ENCODE measurements around the gene FSTL4.
"Not testable (repeated sequence)": the region's sequence is repeated elsewhere in the genome, so short reads cannot be mapped to it uniquely, and the experiment has no call there.

The FSTL4 gene

DNA sequence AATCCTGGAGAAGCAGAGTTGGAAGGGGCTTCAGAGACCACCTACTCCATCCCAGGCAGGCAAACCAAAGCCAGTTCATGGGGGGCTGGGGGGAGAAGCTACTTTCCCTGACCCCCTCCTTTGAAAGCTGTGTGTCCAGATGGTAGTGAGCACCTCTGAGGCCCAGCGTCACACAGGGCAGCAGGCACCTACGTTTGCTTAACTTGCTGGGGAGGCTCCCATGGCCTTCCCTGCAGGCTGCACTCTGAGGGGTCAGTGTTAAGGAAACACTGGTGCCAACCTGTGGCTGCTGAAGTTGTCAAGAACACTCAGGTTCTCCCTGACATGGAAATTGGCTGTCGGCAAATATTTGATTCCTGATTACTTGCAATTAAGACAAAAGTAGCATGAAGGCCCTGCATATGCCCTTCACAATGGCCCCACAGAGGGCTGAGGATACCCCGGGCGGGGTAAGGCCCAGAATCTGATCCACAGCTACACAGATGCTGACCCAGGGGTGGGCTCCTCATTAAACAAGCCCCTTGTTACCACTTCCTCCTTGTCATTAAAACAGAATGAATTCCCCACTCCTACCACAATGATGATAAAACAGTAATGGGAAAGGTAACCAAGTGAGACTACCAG lies 208.5 kb downstream of the FSTL4 start:
- no peak for DNase-seq (ENCODE audit: low spot score)

- no peak for DNase-seq (ENCODE audit: low spot score)
Measured at GRCh38 chr5:133402775-133403174, 209.6 kb downstream of the FSTL4 start.

DNA sequence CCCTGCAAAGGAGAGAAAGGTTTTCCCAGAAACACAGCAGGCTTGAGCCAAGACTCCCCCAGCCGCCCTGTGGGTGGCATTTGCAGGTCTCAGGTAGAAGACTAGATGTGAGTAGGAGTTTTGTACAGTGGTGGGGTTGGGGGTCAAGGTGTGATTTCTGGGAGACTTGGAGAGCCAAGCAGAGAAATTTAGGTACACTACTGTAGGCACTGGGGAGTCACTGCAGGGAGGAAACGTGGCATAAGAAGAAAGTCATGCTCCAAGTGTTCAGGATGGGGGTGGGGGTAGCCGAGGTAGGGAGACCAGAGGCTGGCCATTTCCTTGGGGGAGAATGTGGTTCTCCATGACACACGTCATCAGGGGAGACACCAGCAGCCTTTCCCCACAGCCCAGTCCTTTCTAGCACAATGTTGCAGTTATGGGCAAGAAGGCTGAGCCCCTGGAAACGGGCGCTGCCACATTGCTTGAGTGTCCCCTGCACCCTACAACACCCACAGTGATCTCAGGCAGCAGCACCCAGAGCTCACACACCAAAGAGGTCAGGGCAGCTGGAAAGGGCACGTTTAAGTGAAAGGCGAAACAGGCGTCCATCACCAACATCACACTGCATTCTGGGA lies 210.5 kb downstream of the FSTL4 start:
- no peak for DNase-seq (ENCODE audit: low spot score)

DNA sequence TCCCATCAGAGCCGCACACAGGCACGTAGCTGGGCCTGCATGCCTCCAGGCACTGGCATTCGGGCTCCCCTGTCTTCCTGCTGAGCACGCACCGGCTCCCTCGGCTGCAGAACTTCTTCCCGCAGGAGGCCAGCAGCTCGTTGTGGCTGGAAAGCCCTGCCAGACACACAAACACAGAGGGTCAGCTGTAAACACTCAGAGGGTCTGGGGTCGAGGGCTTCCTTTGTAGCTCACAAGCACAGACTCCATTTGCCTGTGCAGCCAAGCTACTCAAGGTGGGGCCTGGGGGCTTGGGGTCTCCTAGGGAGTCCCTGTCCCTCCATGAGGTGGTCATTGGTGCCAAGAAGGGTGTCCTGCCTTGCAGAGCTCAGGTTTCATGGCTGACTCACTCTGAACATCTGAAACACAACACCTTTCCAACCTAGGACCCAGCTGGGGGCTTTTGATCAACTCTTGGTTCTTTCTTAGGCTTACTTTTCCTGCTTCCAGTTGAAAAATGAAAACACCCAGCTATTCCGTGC lies 211.4 kb downstream of the FSTL4 start:
- DNase-seq (ENCODE audit: low spot score), result no peak

GRCh38 chr5:133400120-133400519 lies 212.2 kb downstream of the FSTL4 start:
- no peak for DNase-seq (ENCODE audit: low spot score)

DNA sequence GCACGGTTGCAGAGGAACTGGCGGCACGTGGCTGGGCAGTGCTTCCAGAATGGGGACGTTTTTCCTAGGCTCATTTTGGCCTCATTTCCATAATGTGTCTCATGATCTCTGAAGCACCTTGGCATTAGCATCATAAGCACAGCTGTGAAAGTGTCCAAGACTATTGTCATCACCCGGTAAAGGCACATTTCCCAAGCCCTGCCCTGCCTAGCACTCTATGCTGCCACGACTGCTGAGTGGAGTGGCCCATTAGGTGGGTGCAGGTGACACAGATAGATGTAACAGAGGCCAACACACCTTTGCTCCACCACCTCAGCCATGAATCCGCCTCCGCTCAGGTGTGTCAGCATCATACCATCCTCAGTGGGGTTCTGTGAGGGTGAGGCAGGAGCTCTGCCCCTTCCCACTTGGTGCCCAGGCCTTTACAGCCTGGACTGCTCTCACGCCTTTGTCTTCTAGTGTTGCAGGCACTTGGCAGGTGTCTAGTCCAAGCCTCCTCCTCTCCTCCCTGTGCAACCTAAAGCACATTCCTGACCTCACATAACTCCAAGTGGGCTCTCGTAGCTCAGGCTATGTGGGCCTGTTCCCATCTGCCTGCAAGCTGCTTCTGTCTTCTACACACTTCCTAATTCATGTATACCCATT lies 213.0 kb downstream of the FSTL4 start:
- DNase-seq (ENCODE audit: low spot score), result no peak

DNA sequence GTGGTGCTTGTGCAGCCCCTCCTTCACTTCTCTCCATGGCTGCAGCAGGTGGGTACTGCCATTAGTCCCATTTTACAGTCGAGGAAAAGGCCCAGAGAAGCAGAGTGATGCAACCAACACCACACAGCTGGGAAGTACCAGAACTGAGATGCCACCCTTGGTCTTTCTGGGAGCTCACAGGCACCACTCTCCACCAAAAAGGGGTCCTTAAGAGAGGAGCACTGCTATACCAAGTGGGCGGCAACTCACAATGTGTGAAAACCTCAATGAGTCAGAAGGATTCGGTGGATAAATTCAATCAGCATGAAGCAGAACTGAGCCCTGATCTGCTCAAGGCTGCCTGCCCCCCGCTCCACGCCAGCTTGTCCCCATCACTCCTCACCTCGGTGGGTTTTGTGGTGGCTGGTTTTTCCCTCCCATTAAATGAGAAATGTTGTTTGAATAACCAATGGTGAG lies 213.7 kb downstream of the FSTL4 start:
- DNase-seq (ENCODE audit: low spot score), result no peak

GRCh38 chr5:133397990-133398645 lies 214.2 kb downstream of the FSTL4 start:
- no peak for DNase-seq (ENCODE audit: low spot score)

- DNase-seq (ENCODE audit: low spot score), result no peak
Measured at GRCh38 chr5:133397348-133397747, 215.0 kb downstream of the FSTL4 start.

DNA sequence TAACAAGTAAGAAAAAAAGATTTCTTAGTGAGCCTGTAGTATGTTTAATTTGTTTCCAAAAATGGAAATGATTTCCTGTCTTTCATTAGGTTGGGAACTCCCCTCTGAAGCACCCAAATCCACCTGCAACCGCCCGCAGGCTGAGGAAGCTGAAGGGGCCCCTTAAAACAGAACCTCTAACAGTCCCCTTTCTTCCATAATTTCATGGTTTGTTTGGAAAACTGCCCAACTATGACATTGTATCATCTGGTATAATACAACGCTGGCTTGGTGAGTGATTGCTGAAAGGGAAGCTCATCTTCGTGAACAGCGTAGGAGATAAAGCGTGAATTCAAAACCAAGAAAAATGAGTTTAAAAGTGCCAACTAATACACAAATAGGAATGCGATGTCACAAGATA lies 215.5 kb downstream of the FSTL4 start:
- DNase-seq (ENCODE audit: low spot score), result no peak

- DNase-seq (ENCODE audit: low spot score), result no peak
Measured at GRCh38 chr5:133396187-133396741, 216.1 kb downstream of the FSTL4 start.

DNA sequence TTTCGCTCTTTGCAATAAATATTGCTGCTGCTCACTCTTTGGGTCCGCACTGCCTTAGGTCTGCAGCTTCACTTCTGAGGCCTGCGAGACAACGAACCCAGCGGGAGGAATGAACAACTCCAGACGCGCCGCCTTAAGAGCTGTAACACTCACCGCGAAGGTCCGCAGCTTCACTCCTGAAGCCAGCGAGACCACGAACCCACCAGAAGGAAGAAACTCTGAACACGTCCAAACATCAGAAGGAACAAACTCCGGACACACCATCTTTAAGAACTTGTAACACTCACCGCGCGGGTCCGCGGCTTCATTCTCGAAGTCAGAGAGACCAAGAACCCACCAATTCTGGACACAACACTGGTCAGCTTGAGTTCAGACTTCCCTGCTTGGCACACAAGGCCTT lies 217.1 kb downstream of the FSTL4 start:
- DNase-seq (ENCODE audit: low spot score), result not testable (repeated sequence)

GRCh38 chr5:133394477-133394817 lies 217.9 kb downstream of the FSTL4 start:
- DNase-seq (ENCODE audit: low spot score), result not testable (repeated sequence)

DNA sequence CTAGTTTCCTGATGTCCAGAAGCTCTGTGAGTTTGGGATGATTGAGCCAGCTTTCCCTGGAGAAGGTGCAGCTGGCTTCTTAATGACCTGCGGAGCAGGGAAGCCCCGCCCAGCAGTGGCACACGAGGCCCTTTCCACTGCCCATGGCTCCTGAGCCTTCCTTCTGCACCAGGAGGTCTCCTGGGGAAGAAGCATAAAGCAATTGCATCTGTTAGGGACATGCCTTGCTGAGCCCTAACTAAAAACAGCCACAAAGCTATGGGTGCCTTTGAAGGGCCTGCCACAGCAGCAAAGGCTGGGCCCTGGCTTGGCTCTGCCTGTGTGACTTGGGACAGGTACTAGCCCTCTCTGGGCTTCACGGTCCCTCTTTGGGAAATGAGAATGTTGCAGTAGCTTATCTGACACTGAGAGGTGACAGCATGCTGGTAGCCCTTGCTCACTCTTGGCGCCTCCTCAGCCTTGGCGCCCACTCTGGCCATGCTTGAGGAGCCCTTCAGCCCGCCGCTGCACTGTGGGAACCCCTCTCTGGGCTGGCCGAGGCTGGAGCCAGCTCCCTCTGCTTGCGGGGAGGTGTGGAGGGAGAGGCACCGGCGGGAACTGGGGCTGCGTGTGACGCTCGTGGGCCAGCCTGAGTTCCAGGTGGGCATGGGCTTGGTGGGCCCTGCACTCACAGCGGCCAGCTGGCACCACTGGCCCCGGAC lies 218.4 kb downstream of the FSTL4 start:
- no peak for DNase-seq (ENCODE audit: low spot score)

DNA sequence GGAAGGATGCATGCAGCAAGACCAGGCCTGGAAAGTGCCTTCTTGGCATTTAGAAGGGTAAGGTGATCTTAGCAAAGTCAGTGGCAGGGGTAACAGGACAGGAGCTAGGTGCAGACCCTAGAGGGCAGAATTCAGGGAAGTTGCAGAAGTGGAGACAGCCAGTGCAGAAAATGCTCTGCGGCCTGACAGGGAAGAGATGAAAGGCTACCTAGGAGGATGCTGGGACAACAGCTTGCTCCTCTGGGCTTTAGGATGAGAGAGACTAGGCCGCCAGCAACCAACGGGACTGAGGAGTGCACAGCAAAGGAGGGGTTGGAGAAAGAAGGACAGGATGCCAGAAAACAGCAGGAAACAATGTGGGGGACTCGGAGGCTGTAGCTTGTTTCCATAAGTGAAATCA lies 219.9 kb downstream of the FSTL4 start:
- DNase-seq (ENCODE audit: low spot score), result no peak

DNA sequence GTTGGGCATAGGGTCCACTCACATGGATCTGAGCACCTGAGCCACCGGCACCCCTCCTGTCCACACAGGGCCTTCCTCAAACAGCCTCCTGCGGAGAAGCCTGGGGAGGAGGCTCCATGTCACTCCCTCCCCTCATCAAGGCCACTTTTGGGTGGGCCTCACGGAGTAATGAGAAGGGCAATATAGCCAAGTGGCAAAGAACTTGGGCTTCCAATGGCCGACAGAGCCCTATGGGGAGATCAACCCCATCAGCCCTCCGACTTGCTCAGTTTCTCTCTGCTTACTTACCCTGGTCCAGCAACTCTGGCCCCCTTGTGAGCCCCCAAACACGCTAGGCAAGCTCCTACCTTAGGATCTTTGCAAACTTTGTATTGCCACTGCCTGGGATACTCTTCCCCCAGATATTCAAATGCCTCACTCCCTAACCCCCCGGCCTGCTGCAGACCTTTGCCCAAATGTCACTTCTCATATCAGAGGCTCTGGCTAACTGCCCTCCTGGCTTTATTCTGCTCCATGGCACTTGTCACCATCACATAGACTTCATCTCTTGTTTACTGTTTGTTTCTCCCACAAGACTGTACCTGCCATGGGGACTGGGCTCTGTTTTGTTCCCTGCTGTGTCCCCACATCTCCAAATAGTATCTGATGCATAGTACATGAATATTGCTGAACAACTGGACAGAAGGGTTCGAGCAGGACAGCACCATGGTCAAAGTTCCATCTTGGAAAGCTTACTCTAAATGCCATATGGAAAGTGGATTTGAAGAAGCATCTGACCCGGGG lies 220.8 kb downstream of the FSTL4 start:
- DNase-seq (ENCODE audit: low spot score), result no peak

GRCh38 chr5:133390416-133391353 lies 221.7 kb downstream of the FSTL4 start:
- no peak for DNase-seq (ENCODE audit: low spot score)

GRCh38 chr5:133389066-133389590 lies 223.2 kb downstream of the FSTL4 start:
- DNase-seq (ENCODE audit: low spot score), result no peak

GRCh38 chr5:133387621-133388020 lies 224.7 kb downstream of the FSTL4 start:
- DNase-seq (ENCODE audit: low spot score), result no peak

DNA sequence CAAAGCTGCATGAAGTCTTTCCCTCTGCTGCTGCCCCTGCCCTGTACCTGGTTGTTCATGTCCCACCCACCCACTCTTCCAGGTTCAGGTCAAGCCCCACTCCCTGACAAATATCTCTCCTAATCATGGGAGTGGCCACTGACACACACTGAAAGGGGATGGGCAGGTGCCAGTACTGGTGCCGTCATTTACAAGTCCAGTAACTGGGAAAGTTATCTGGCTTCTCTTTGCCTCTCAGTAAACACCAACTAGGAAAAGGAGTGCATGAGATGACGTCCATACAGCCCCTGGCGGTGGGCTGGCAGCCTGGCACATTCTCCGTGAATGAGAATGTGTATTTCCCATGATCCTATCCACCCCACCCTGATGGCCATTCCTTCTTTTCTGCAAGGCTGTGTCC lies 225.2 kb downstream of the FSTL4 start:
- no peak for DNase-seq (ENCODE audit: low spot score)

Data from AG08396 (cell line).